ENCODE measurements around the gene CDH23.

CDH23 gene

GRCh38 chr10:71492872-71493271, 96.2 kb downstream of the CDH23 start:
- DNase-seq: no peak

- DNase-seq: no peak
These were observed 97.0 kb downstream of the CDH23 start for GRCh38 chr10:71493741-71494140.

GRCh38 chr10:71494476-71494875, 97.8 kb downstream of the CDH23 start:
- no peak for DNase-seq

- no peak for DNase-seq
These were observed 98.3 kb downstream of the CDH23 start for GRCh38 chr10:71494980-71495381.

- no peak for DNase-seq
These were observed 100.4 kb downstream of the CDH23 start for GRCh38 chr10:71496927-71497762.

GRCh38 chr10:71497763-71498326, 101.1 kb downstream of the CDH23 start:
- DNase-seq: no peak

DNA sequence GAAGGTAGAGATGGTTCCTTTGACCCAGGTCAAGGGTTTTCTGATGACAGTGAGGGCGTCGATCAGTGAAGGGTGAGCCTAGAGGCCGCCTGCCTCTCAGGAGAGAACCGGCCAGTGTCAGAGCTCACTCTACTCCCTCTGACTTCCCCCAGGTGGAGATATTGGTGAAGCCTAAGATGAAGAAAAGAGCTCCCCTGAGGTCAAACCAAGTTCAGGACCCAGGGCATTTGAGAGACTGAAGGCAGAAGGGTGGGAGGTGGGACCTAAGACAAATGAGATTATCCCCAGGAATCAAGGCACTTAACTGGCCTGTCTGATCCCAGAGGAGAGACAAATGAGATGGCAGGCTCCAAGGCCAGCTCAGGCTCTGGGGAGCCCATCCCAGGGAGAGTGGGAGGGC, 104.7 kb downstream of the CDH23 start:
- DNase-seq: no peak

DNA sequence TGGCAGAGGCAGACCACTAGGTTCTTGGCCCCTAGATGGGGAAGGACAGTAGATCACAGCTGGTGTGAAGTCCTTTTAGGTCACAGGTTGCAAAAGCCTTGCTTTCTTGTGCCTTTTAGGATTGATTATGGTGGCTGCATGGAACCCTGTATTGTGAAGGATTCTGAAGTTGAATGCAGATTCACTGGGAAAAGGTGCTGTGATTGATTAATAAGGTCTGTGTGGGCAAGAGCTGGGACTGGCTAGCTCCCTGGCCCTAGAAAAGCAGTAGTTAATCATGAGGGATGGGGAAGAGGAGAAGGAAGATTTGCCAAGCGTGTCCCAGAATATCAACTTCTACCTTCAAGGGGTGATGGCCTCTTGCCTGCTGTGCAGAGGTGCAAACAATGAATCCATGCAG, 105.5 kb downstream of the CDH23 start:
- DNase-seq: no peak

DNA sequence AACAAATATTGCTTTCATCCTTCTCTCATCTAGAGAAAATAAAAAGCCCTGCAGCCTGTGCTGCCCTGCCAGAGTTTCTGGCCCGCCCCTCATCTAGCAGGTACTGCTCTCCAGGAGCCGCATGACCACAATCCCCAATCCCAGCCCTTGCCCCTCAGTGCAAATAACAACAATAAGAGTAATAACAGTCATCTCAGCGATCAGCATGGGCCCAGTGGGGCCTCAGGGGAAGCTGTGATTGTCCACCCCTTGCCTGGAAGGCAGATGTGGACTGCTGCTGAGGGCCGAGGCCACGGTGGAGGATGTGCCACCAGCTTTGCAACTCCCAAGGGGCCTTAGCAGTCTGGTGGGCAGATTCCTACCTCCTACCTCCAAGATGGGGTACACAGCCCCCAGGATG, 106.1 kb downstream of the CDH23 start:
- DNase-seq: no peak

DNA sequence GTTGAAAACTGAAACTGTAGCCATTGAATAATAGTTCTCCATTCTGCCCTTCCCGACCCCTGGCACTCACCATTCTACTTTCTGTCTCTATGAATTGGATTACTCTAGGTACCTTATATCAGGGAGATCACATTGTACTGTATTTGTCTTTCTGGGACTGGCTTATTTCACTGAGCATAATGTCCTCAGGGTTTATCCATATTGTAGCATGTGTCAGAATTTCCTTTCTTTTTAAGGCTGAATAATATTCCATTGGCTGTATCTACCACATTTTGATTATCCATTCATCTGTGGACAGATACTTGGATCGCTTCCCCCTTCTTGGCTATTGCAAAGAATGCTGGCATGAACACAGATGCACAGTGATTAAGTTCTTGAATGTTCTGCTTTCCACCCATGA, 107.4 kb downstream of the CDH23 start:
- no peak for DNase-seq

- no peak for DNase-seq
These were observed 107.8 kb downstream of the CDH23 start for GRCh38 chr10:71504570-71504969.

- DNase-seq: no peak
These were observed 109.1 kb downstream of the CDH23 start for GRCh38 chr10:71505862-71506261.

- no peak for DNase-seq
These were observed 112.7 kb downstream of the CDH23 start for GRCh38 chr10:71509444-71509843.

DNA sequence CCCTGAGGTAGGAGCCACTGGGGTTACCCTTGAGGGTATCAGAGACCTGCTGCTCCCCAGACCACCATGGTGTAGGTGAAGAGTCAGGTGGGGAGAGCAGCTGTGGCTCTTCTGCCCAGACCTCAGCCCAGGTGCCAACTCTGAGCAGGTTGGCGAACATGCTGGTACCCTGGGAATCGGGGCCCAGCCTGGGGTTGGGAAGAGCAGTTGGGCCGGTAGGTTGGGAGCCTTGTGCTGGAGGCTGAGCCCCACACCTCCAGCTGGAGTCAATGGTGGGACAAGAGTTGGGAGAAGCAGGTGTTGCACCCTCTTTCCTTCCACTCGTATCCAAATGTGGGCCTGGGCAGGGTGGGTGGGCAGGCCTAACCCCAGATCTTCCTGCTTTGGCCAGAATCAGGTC, 114.5 kb downstream of the CDH23 start:
- no peak for DNase-seq

- no peak for DNase-seq
These were observed 115.6 kb downstream of the CDH23 start for GRCh38 chr10:71512312-71512711.

- DNase-seq: no peak
These were observed 116.2 kb downstream of the CDH23 start for GRCh38 chr10:71512761-71513539.

DNA sequence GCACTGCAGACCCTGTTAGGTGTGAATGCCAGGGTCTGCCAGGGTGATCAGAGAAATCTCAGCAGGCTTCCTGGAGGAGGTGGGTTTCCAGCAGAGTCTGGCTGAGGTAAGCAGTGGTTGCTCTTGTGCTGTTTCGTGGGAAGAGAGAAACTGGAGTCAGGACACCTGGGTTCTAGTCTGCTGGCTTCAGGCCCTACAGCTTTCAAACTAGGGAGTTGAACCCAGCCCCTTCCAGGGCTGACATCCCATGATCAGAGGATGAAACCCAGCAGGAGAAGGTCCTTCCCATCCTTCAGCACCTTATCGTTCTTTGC, 116.8 kb downstream of the CDH23 start:
- DNase-seq: no peak

GRCh38 chr10:71513936-71514335, 117.2 kb downstream of the CDH23 start:
- no peak for DNase-seq

DNA sequence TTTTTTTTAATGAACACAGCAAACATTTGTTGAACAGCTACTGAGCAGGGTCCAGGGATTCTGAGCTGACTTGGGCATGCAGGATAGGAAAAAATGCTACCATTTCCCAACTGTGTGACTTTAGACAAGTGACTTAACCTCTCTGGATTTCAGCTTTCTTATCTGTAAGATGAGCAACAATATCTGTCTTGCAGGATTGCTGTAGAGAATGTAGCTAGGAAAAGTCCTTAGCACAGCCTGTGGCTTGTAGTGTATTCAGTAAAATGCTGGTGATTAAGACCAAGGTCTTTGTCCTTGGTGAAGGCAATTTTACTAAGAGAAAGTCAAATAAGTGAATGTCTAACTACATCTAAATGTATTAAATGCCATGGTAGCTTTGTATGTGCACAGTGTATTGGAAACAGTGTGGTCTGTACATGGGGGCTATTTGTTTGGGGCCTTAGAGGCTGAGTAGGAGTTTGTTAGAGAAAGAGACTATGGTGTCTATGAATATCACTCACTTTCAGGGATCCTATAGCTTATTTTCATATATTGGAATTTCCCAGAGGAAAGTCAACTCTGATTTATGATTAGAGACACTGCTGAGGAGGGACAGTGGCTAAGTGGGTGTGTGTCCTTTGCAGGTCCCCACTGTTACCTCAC, 118.9 kb downstream of the CDH23 start:
- DNase-seq: no peak

- no peak for DNase-seq
These were observed 120.2 kb downstream of the CDH23 start for GRCh38 chr10:71516890-71517289.

GRCh38 chr10:71517298-71518169, 120.8 kb downstream of the CDH23 start:
- DNase-seq: no peak

- no peak for DNase-seq
These were observed 123.3 kb downstream of the CDH23 start for GRCh38 chr10:71520042-71520441.

All from NCI-H1417 treated with DMSO at 0.1 percent for 48 hours (cell line).